CD8-positive, alpha-beta memory T cell (primary cell): ENCODE results near the gene CAND2. TPM values are rescaled to one million over a fixed set of nuclear protein-coding genes. Genes with fewer than 3 reads are reported as not detected.

Experiments used
- CTCF ChIA-PET: fragments of 350-600 bp; sonication (Branson Sonifier 250); formaldehyde crosslinking; loops from one replicate; lab custom pipeline; 2021; ENCODE audit warnings: antibody characterized with exemption; lab: Charles Lee
- POLR2A ChIA-PET: fragments of 350-600 bp; sonication (Branson Sonifier 250); formaldehyde crosslinking; loops from one replicate; lab custom pipeline; 2021; ENCODE audit warnings: antibody characterized with exemption; lab: Charles Lee
- DNase-seq, 5 donors: peaks; one replicate each; pipeline versions ENCODE4 v3.0.0 to v3.0.0-alpha.2; 2020 to 2022; ENCODE audit warnings: mixed read lengths in 1 of 5
- H3K27ac ChIP-seq: one replicate; pipeline ENCODE4 v1.7.0; 2013; ENCODE audit warnings: low read depth, mild to moderate bottlenecking, low read length, moderate library complexity
- H3K27me3 ChIP-seq: 2 replicates; pipeline ENCODE4 v1.7.0; 2013; ENCODE audit warnings: low read length, mild to moderate bottlenecking; ENCODE audit not compliant: insufficient read depth, poor library complexity, severe bottlenecking
- H3K36me3 ChIP-seq: 2 replicates; pipeline ENCODE4 v1.7.0; 2013; ENCODE audit warnings: mild to moderate bottlenecking, low read length, moderate library complexity; ENCODE audit not compliant: insufficient read depth
- H3K4me1 ChIP-seq: 2 replicates; pipeline ENCODE4 v1.7.0; 2013; ENCODE audit warnings: mild to moderate bottlenecking, low read length, moderate library complexity; ENCODE audit not compliant: insufficient read depth
- H3K4me3 ChIP-seq: 2 replicates; pipeline ENCODE4 v1.7.0; 2013; ENCODE audit warnings: mild to moderate bottlenecking, low read length
- H3K9me3 ChIP-seq: 2 replicates; pipeline ENCODE4 v1.7.0; 2013; ENCODE audit warnings: mild to moderate bottlenecking, low read length
- H3K27ac Mint-ChIP-seq, 8 donors: one replicate each; pipeline ENCODE4 v1.8.0; 2020 to 2021; ENCODE audit warnings: mixed read lengths in 8 of 8, mild to moderate bottlenecking in 6 of 8, inconsistent platforms in 3 of 8, moderate library complexity in 3 of 8
- H3K27me3 Mint-ChIP-seq, 2 donors: one replicate each; pipeline ENCODE4 v1.8.0; 2020 to 2021; ENCODE audit warnings: mixed read lengths in 2 of 2, mild to moderate bottlenecking in 1 of 2, moderate library complexity in 1 of 2
- H3K36me3 Mint-ChIP-seq, 3 donors: one replicate each; pipeline ENCODE4 v1.8.0; 2020 to 2021; ENCODE audit warnings: mixed read lengths in 3 of 3, inconsistent platforms in 1 of 3, mild to moderate bottlenecking in 1 of 3
- H3K4me1 Mint-ChIP-seq, 3 donors: one replicate each; pipeline ENCODE4 v1.8.0; 2020 to 2021; ENCODE audit warnings: mixed read lengths in 3 of 3, inconsistent platforms in 1 of 3, mild to moderate bottlenecking in 1 of 3
- H3K4me3 Mint-ChIP-seq, 7 donors: one replicate each; pipeline ENCODE4 v1.8.0; 2020 to 2021; ENCODE audit warnings: mixed read lengths in 7 of 7, mild to moderate bottlenecking in 6 of 7, moderate library complexity in 4 of 7, inconsistent platforms in 2 of 7
- H3K9me3 Mint-ChIP-seq, 5 donors: one replicate each; pipeline ENCODE4 v1.8.0; 2020 to 2022; ENCODE audit warnings: mixed read lengths in 5 of 5, mild to moderate bottlenecking in 3 of 5, moderate library complexity in 2 of 5, inconsistent platforms in 1 of 5
- polyA plus RNA-seq: library from polyadenylated mRNA; unstranded; fragments of 300-500 nt; fragmentation: Illumina TruSeq; gene quantifications from one replicate; pipeline ENCODE4 v1.2.3, GENCODE V29; 2021
- total RNA-seq, 2 experiments: library from RNA; stranded (reverse); gene quantifications; one replicate each; pipeline ENCODE4 v1.2.3, GENCODE V29; 2021

CAND2 gene
- total and polyA plus RNA-seq, 3 experiments from 2014 or later = 1.0 to 2.1 (median 1.1) TPM

DNA sequence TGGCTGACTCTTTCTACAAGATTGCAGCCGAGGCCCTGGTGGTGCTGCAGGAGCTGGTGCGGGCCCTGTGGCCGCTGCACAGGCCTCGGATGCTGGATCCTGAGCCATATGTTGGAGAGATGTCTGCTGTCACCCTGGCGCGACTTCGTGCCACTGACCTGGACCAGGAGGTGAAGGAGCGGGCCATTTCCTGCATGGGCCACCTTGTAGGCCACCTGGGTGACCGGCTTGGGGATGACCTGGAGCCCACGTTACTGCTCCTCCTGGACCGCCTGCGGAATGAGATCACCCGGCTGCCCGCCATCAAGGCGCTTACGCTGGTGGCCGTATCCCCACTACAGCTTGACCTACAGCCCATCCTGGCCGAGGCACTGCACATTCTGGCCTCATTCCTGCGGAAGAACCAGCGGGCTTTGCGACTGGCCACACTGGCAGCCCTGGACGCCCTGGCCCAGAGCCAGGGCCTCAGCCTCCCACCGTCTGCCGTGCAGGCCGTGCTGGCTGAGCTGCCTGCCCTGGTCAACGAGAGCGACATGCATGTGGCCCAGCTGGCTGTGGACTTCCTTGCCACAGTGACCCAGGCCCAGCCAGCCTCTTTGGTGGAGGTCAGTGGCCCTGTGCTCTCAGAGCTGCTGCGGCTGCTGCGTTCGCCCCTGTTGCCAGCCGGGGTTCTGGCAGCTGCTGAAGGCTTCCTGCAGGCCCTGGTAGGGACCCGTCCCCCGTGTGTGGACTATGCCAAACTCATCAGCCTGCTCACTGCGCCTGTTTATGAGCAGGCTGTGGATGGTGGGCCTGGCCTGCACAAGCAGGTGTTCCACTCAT is 20.3 kb downstream of the CAND2 start:
- CTCF ChIA-PET = interaction anchor here (1.5 to 3.2 kb wide), 2 partner anchors 11 to 29 kb away, joined by 4 to 7 read pairs; no protein-coding TSS in a partner anchor
- no peaks in the 10 kb centered on the region for H3K27me3 ChIP-seq
- no peaks in the 10 kb centered on the region for H3K9me3 Mint-ChIP-seq
- no peaks in the 10 kb centered on the region for H3K4me1 Mint-ChIP-seq
- H3K27me3 Mint-ChIP-seq = peaks cover 0 to 3% of the 10 kb centered on the region in 2 donors
- no peaks in the 10 kb centered on the region for H3K36me3 ChIP-seq
- no peak overlapping the region for H3K4me3 Mint-ChIP-seq
- no peak overlapping the region for H3K27ac Mint-ChIP-seq
- H3K4me1 ChIP-seq = no peaks in the 10 kb centered on the region
- no peak overlapping the region for H3K4me3 ChIP-seq
- POLR2A ChIA-PET = interaction anchor here (0.7 kb wide), 1 partner anchor 54 kb away, joined by 3 read pairs; no protein-coding TSS in a partner anchor
- no peaks in the 10 kb centered on the region for H3K36me3 Mint-ChIP-seq
- H3K27ac ChIP-seq = no peak overlapping the region
- H3K9me3 ChIP-seq = no peaks in the 10 kb centered on the region
- no peak for DNase-seq

DNA sequence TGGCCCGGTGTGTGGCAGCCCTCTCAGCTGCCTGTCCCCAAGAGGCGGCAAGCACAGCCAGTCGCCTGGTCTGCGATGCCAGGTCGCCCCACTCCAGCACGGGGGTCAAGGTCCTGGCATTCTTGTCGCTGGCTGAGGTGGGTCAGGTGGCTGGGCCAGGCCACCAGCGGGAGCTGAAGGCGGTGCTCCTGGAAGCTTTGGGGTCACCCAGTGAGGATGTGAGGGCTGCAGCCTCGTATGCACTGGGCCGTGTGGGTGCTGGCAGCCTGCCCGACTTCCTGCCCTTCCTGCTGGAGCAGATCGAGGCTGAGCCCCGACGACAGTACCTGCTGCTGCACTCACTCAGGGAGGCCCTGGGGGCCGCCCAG is 20.8 kb downstream of the CAND2 start:
- Histone ChIP-seq H3K27ac (no peak overlapping the region), H3K4me3 (no peak overlapping the region), H3K9me3 (no peaks in the 10 kb centered on the region), H3K27me3 (no peaks in the 10 kb centered on the region), H3K36me3 (no peaks in the 10 kb centered on the region), H3K4me1 (no peaks in the 10 kb centered on the region)
- no peak overlapping the region for H3K27ac Mint-ChIP-seq
- POLR2A ChIA-PET = interaction anchor here (0.7 kb wide), 1 partner anchor 54 kb away, joined by 3 read pairs; no protein-coding TSS in a partner anchor
- H3K27me3 Mint-ChIP-seq = peaks cover 0 to 3% of the 10 kb centered on the region in 2 donors
- CTCF ChIA-PET = interaction anchor here (1.5 to 3.2 kb wide), 2 partner anchors 10 to 29 kb away, joined by 4 to 7 read pairs; no protein-coding TSS in a partner anchor
- no peak for DNase-seq
- H3K9me3 Mint-ChIP-seq = no peaks in the 10 kb centered on the region
- no peaks in the 10 kb centered on the region for H3K4me1 Mint-ChIP-seq
- H3K36me3 Mint-ChIP-seq = no peaks in the 10 kb centered on the region
- H3K4me3 Mint-ChIP-seq = no peak overlapping the region

DNA sequence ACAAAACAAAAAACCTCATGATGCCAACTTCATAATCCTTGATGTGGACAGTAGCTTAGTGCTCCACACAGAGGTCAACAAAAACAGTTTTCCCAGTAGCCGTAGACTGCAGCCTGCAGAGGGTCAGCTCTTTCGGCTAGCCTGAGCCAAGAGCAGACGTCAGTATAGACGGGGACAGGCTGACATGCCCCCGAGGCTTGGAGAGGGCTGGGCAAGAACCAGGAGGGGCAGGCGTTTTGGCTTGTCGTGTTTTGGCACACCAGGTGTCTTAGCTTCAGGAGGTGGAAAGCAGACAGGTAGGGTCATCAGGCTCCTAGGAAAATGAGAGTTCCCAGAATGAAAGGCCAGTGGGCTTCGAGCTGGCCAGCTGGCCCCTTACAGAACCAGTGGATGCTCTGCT is 21.8 kb downstream of the CAND2 start:
- H3K27ac ChIP-seq = no peak overlapping the region
- ChIA-PET POLR2A (no interaction called here), CTCF (interaction anchor here (0.6 to 3.2 kb wide), 5 partner anchors 8 to 96 kb away, joined by 3 to 7 read pairs (median 4); no protein-coding TSS in a partner anchor)
- Mint-ChIP-seq H3K27me3 (peaks cover 0 to 3% of the 10 kb centered on the region in 2 donors), H3K9me3 (no peaks in the 10 kb centered on the region), H3K36me3 (no peaks in the 10 kb centered on the region), H3K27ac (no peak overlapping the region), H3K4me3 (no peak overlapping the region), H3K4me1 (no peaks in the 10 kb centered on the region)
- no peak overlapping the region for H3K4me3 ChIP-seq
- no peaks in the 10 kb centered on the region for H3K27me3 ChIP-seq
- H3K4me1 ChIP-seq = no peaks in the 10 kb centered on the region
- no peak for DNase-seq
- no peaks in the 10 kb centered on the region for H3K36me3 ChIP-seq
- no peaks in the 10 kb centered on the region for H3K9me3 ChIP-seq

DNA sequence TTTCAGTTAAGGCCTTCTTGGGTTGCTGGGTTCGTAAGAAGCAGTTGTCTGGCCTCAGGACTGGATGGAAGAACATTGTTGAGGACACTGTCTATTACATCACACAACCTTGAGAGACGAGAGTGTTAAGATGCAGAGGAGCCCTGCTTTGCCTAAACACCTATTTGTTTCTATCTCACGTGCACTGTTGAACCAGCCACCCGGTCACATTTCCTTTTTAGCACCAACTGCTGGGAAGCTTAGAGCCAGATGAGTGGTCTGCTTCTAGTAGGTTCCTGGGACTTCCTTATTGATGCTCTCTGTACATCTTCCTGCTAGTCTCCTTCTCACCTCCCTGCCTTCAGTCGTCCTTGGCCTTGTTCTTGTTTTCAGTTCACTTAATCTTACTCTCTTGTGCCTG is 22.3 kb downstream of the CAND2 start:
- Mint-ChIP-seq H3K27me3 (peaks cover 0 to 3% of the 10 kb centered on the region in 2 donors), H3K4me3 (no peak overlapping the region), H3K27ac (peak overlapping the region in 1 of 8 donors; percentile 49), H3K9me3 (no peaks in the 10 kb centered on the region), H3K4me1 (no peaks in the 10 kb centered on the region), H3K36me3 (no peaks in the 10 kb centered on the region)
- Histone ChIP-seq H3K27me3 (no peaks in the 10 kb centered on the region), H3K9me3 (no peaks in the 10 kb centered on the region), H3K36me3 (no peaks in the 10 kb centered on the region), H3K4me3 (no peak overlapping the region), H3K27ac (no peak overlapping the region), H3K4me1 (no peaks in the 10 kb centered on the region)
- ChIA-PET POLR2A (no interaction called here), CTCF (interaction anchor here (0.6 to 3.2 kb wide), 5 partner anchors 8 to 96 kb away, joined by 3 to 7 read pairs (median 4); no protein-coding TSS in a partner anchor)
- no peak for DNase-seq

DNA sequence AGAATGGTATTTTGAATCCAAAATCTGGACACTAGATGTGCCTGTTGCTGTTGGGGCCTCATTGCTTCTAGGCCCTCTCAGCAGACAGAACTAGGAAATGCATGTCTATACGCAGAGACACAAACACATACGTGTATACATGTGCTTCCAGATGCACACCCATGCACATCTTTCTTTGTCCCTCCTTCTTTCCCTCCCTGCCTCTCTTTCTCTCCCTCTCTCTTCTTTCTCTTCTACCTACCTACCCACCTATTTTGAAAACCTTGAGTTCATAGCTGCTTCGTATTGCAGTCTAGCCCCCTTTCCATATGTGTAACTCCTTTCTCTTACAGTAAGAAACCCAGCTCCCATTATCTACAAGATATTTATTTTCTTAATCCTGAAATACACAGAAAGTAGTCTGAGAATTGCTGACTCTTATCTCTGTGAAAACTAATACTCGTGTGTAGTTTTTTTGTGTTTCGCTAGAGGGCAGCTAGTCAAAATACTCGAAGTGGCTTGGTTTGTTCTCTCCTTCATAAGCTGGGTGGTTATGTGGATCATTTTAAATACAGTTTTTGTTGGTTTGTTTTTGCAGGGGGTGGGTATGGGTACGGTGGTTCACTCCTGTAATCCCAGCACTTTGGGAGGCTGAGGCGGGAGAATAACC is 26.4 kb downstream of the CAND2 start:
- no peak overlapping the region for H3K4me3 Mint-ChIP-seq
- H3K27ac Mint-ChIP-seq = no peak overlapping the region
- no peak overlapping the region for H3K4me3 ChIP-seq
- H3K4me1 ChIP-seq = no peaks in the 10 kb centered on the region
- no peaks in the 10 kb centered on the region for H3K4me1 Mint-ChIP-seq
- no peaks in the 10 kb centered on the region for H3K27me3 ChIP-seq
- ChIA-PET CTCF (interaction anchor here (1.2 kb wide), 2 partner anchors 18 to 36 kb away, joined by 3 read pairs; partner anchors contain the start of gene RPL32), POLR2A (no interaction called here)
- H3K9me3 ChIP-seq = no peaks in the 10 kb centered on the region
- H3K27ac ChIP-seq = no peak overlapping the region
- no peaks in the 10 kb centered on the region for H3K36me3 Mint-ChIP-seq
- H3K36me3 ChIP-seq = no peaks in the 10 kb centered on the region
- DNase-seq = no peak
- peaks cover 0 to 5% of the 10 kb centered on the region in 2 donors for H3K27me3 Mint-ChIP-seq
- H3K9me3 Mint-ChIP-seq = no peaks in the 10 kb centered on the region

DNA sequence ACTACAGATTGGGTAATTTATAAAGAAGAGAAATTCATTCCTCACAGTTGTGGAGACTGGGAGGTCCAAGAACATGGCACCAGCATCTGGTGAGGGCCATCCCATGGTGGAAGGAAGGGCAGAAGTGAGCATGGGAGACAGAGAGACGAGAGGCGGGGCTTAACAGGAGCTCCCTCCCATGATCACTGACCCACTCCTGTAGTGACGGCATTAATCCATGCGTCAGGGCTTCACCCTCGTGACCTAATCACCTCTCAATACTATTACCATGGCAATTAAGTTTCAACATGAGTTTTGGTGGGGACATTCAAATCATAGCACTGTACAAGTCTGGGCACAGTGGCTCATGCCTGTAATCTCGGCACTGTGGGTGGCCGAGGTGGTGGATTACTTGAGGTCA is 27.8 kb downstream of the CAND2 start:
- Mint-ChIP-seq H3K4me1 (no peaks in the 10 kb centered on the region), H3K9me3 (no peaks in the 10 kb centered on the region), H3K27me3 (peaks cover 0 to 5% of the 10 kb centered on the region in 2 donors), H3K36me3 (no peaks in the 10 kb centered on the region), H3K4me3 (no peak overlapping the region), H3K27ac (no peak overlapping the region)
- Histone ChIP-seq H3K27ac (no peak overlapping the region), H3K27me3 (no peaks in the 10 kb centered on the region), H3K36me3 (no peaks in the 10 kb centered on the region), H3K4me3 (no peak overlapping the region), H3K4me1 (no peaks in the 10 kb centered on the region), H3K9me3 (no peaks in the 10 kb centered on the region)
- CTCF ChIA-PET = no interaction called here
- POLR2A ChIA-PET = no interaction called here
- no peak for DNase-seq

DNA sequence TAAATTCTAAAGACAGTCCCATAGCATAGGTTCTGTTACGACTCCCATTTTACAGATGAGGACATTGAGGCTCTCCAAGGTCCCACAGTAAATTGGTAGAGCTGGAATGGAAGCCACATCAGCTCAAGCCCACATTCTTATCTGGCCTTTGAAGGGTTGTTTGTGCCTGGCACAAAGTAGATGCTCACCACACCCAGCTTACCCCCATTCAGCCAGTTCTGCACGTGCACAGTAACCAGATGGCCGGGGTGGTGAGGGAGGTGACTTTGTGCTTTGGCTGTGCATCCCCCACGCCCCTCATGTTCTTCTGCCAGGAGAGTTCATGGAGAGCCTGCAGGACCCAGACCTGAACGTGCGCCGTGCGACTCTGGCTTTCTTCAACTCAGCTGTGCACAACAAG is 28.7 kb downstream of the CAND2 start:
- Mint-ChIP-seq H3K9me3 (no peaks in the 10 kb centered on the region), H3K4me1 (no peaks in the 10 kb centered on the region), H3K4me3 (no peak overlapping the region), H3K27me3 (peaks cover 0 to 5% of the 10 kb centered on the region in 2 donors), H3K36me3 (peaks cover 0 to 3% (median 0%) of the 10 kb centered on the region in 3 donors), H3K27ac (no peak overlapping the region)
- POLR2A ChIA-PET = no interaction called here
- Histone ChIP-seq H3K9me3 (no peaks in the 10 kb centered on the region), H3K36me3 (no peaks in the 10 kb centered on the region), H3K4me1 (no peaks in the 10 kb centered on the region), H3K27me3 (no peaks in the 10 kb centered on the region), H3K27ac (no peak overlapping the region), H3K4me3 (no peak overlapping the region)
- DNase-seq = no peak
- CTCF ChIA-PET = interaction anchor here (1.4 to 3.7 kb wide), 2 partner anchors 15 to 16 kb away, joined by 7 to 19 read pairs; partner anchors contain the start of gene RPL32

DNA sequence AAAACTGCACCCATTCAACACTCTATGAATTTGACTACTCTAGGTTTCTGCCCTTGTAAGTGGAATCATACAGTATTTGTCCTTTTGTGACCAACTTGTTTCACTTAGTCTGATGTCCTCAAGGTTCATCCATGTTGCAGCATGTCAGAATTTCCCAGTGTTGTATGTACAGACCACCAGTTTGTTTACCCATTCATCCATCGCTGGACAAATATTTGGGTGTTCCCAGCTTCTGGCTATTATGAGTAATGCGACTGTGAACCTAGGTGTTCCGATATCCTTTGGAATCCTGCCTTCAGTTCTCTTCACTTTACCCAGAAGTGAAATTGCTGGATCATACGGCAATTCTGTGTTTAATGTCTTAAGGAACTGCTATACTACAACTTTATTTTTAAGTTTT is 32.3 kb downstream of the CAND2 start:
- H3K4me1 Mint-ChIP-seq = no peaks in the 10 kb centered on the region
- no peak overlapping the region for H3K4me3 ChIP-seq
- no peak overlapping the region for H3K27ac Mint-ChIP-seq
- no peaks in the 10 kb centered on the region for H3K4me1 ChIP-seq
- H3K27me3 ChIP-seq = no peaks in the 10 kb centered on the region
- H3K36me3 ChIP-seq = peaks cover 8% of the 10 kb centered on the region
- CTCF ChIA-PET = interaction anchor here (2.0 kb wide), 1 partner anchor 19 kb away, joined by 6 read pairs; no protein-coding TSS in a partner anchor
- peaks cover 0 to 2% of the 10 kb centered on the region in 2 donors for H3K27me3 Mint-ChIP-seq
- no peak for DNase-seq
- H3K36me3 Mint-ChIP-seq = peaks cover 0 to 35% (median 0%) of the 10 kb centered on the region in 3 donors
- H3K9me3 Mint-ChIP-seq = no peaks in the 10 kb centered on the region
- no peaks in the 10 kb centered on the region for H3K9me3 ChIP-seq
- no peak overlapping the region for H3K27ac ChIP-seq
- H3K4me3 Mint-ChIP-seq = no peak overlapping the region
- POLR2A ChIA-PET = no interaction called here
